NK-92 (cell line): ENCODE results near the gene MAP3K20.
"Not testable (repeated sequence)": the region's sequence is repeated elsewhere in the genome, so short reads cannot be mapped to it uniquely, and the experiment has no call there.

ENCODE experiments used
- DNase-seq: peaks from one replicate; lab custom pipeline; 2025; ENCODE audit not compliant: unreplicated experiment; lab: John Stamatoyannopoulos, UW

The MAP3K20 gene

GRCh38 chr2:173226899-173227698 lies 151.5 kb downstream of the MAP3K20 start:
- DNase-seq: no peak

GRCh38 chr2:173229086-173229485 lies 153.4 kb downstream of the MAP3K20 start:
- DNase-seq: no peak

GRCh38 chr2:173230181-173230580 lies 154.5 kb downstream of the MAP3K20 start:
- DNase-seq: no peak

GRCh38 chr2:173231042-173231441 lies 155.4 kb downstream of the MAP3K20 start:
- no peak for DNase-seq

GRCh38 chr2:173231465-173231864 lies 155.8 kb downstream of the MAP3K20 start:
- no peak for DNase-seq

- no peak for DNase-seq
These were observed 157.5 kb downstream of the MAP3K20 start for GRCh38 chr2:173232956-173233744.

GRCh38 chr2:173235947-173236803 lies 160.5 kb downstream of the MAP3K20 start:
- no peak for DNase-seq

GRCh38 chr2:173238385-173238784 lies 162.7 kb downstream of the MAP3K20 start:
- DNase-seq: no peak

- no peak for DNase-seq
These were observed 163.2 kb downstream of the MAP3K20 start for GRCh38 chr2:173238831-173239230.

- no peak for DNase-seq
These were observed 164.0 kb downstream of the MAP3K20 start for GRCh38 chr2:173239644-173240043.

GRCh38 chr2:173240083-173240482 lies 164.4 kb downstream of the MAP3K20 start:
- DNase-seq: no peak

GRCh38 chr2:173241643-173242042 lies 166.0 kb downstream of the MAP3K20 start:
- no peak for DNase-seq

GRCh38 chr2:173247156-173247555 lies 171.5 kb downstream of the MAP3K20 start:
- no peak for DNase-seq

GRCh38 chr2:173248381-173248780 lies 172.7 kb downstream of the MAP3K20 start:
- no peak for DNase-seq

- no peak for DNase-seq
These were observed 174.3 kb downstream of the MAP3K20 start for GRCh38 chr2:173249661-173250641.

GRCh38 chr2:173251225-173251624 lies 175.6 kb downstream of the MAP3K20 start:
- DNase-seq: no peak

GRCh38 chr2:173252581-173252980 lies 176.9 kb downstream of the MAP3K20 start:
- no peak for DNase-seq

- no peak for DNase-seq
These were observed 179.0 kb downstream of the MAP3K20 start for GRCh38 chr2:173254659-173255058.

GRCh38 chr2:173258701-173259100 lies 183.1 kb downstream of the MAP3K20 start:
- no peak for DNase-seq

- not testable (repeated sequence) for DNase-seq
These were observed 186.7 kb downstream of the MAP3K20 start for GRCh38 chr2:173262356-173262755.
